GM23248 (cell line): Measurements from ENCODE around the gene ESR2.
"Not testable (repeated sequence)": the region's sequence is repeated elsewhere in the genome, so short reads cannot be mapped to it uniquely, and the experiment has no call there.

Source experiments
- EZH2 ChIP-seq: fragments of 200-600 bp; sonication (generic); IDR thresholded peaks from 2 replicates; pipeline ENCODE4 v1.6.1; 2018; ENCODE audit warnings: antibody characterized with exemption, mild to moderate bottlenecking; ENCODE audit not compliant: insufficient read depth, poor library complexity, severe bottlenecking
- EZH2phosphoT487 ChIP-seq: fragments of 200-600 bp; sonication (generic); IDR thresholded peaks from 2 replicates; pipeline ENCODE4 v1.6.1; 2018; ENCODE audit warnings: antibody characterized with exemption, moderate library complexity, mild to moderate bottlenecking, low read depth; ENCODE audit not compliant: insufficient read depth

GRCh38 chr14:64318695-64319094 is 24.5 kb upstream of the ESR2 start:
- not testable (repeated sequence) for TF ChIP-seq EZH2, EZH2phosphoT487
